HG02973 (cell line): ENCODE data around the gene NPDC1.
A peak's percentile ranks its signal among the peaks of the same experiment; 100 is the strongest.
"Not testable (repeated sequence)": the region's sequence is repeated elsewhere in the genome, so short reads cannot be mapped to it uniquely, and the experiment has no call there.

Experiments
- ATAC-seq: cut with Tn5 transposase; IDR thresholded peaks from one replicate; pipeline ENCODE4 v1.9.1; 2021; ENCODE audit warnings: moderate library complexity; ENCODE audit not compliant: unreplicated experiment

NPDC1 gene

DNA sequence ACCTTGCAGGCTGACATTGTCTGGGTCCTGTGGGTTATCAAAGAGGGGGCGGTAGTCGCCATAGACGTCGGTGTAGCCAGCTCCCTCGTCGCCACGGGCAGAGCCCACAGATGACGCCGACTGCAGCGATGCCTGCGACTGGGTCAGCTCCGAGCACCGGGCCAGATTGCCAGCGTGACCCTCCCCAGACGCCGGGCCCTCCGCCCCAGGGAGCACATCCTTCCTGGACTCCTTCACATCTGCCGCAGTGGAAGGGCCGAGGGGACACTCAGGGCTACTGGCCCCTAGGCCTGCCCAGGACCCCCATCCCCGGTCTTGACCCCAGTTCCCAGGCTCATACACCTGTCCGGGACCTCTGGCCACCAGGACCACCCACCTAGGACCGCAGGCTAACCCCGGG, 31.8 kb downstream of the NPDC1 start:
- ATAC-seq, result no peak

DNA sequence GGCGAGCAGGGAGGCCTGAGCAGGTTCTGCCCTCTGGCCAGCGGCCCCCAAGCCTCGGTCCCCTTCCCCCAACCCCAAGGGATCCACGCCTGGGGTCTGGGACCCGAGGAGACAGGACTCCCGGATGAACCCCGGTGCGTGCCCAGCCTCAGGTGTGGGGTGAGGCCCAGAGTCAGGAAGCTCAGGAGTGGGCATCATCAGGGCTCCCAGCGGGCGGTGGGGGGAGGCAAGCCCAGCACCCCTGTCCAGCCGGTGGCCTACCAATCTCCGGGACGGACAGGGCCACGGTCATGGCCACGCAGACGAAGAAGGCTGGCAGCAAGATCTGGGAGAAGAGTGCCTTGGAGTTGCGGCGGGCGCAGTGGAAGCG, 32.4 kb downstream of the NPDC1 start:
- ATAC-seq, result no peak

DNA sequence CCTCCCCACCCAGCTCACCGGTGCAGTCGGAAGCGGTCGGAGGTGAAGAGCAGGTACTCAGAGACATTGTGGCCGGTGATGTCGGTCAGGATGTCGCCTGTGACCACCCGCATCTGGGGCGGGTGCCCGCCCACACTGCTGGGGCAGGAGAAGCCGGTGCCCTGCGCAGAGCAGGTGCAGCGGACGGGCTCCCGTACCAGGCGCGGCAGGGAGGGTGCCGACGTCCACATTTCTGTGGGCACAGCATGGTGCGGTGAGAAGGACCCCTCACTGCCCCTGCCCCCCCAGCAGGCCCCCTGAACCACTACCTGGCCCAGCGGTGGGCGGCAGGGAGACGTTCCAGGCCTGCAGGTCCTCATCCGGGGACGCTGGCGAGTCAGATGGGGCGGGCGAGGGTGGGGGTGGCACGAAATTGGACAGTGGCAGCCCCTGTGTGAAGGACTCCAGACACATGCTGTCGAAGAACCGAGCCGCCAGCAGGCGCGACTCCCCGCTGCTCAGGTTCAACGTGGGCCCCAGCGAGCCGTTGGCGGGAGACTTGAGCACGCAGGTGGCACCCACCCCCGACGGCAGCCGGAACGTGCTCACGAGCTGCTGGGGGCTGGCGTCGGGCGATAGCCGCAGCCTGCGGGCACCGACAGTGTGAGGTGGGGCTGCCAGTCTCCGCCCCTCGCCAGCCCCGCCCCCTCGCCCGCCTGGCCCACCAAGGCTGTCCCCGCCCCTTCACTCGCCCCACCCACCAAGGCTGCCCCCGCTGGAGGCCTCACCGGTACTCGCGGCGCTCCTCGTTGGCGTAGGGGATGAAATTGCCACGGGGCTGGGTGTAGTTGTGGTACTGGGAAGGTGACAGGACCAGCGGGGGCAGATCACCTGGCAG, 33.0 kb downstream of the NPDC1 start:
- ATAC-seq, result no peak

DNA sequence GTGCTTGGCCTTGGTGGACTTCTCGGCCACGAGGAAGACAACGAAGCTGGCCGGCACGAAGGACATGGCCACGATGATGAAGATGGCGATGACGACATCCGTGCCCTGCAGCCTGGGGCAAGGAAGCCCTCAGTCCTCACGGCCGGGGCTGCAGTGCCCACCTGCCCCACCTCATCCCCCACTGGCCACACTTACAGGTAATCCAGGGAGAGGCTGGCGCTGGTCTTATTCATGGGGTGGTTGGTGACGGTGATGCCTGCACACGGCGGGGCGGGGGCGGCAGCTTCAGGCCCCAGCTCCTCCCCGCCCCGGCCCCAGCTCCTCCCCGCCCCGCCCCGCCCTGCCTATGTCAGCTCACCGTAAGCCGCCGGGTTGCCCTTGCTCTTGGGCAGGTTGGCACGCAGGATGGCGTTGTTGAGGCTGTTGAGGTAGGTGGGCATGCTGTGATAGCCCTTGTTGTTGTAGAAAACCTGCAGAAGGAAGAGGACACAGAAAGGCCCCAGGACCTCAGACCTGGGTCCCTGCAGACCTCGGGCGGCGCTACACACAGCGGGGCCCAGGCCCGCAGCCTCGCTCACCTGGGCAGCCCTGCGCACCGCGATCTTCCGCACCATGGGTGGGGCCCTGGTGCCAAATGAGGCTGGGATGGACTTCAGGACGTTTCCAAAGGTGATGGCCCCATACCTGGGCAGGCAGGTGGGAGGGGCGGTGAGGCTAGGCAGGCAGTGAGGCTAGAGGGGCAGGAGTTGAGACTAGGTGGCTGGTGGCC, 33.9 kb downstream of the NPDC1 start:
- ATAC-seq, result no peak

DNA sequence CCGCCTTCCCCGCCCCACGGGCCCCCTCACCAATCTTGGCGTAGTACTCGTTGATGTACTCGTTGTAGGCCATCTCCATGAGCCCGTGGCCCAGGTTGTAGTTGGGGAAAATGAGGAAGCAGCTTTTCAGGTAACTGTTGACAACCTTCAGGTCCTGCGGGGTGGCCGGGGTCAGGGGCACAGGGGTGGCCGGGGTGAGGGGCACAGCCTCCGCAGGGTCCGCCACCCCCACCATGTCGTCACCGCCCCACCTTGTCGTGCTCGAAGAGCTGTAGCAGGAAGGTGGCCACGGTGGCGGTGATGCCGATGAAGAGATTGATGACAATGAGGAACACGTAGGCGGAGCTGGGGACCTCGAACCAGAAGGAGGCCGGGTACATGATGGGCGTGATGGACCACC, 34.8 kb downstream of the NPDC1 start:
- ATAC-seq, result no peak

DNA sequence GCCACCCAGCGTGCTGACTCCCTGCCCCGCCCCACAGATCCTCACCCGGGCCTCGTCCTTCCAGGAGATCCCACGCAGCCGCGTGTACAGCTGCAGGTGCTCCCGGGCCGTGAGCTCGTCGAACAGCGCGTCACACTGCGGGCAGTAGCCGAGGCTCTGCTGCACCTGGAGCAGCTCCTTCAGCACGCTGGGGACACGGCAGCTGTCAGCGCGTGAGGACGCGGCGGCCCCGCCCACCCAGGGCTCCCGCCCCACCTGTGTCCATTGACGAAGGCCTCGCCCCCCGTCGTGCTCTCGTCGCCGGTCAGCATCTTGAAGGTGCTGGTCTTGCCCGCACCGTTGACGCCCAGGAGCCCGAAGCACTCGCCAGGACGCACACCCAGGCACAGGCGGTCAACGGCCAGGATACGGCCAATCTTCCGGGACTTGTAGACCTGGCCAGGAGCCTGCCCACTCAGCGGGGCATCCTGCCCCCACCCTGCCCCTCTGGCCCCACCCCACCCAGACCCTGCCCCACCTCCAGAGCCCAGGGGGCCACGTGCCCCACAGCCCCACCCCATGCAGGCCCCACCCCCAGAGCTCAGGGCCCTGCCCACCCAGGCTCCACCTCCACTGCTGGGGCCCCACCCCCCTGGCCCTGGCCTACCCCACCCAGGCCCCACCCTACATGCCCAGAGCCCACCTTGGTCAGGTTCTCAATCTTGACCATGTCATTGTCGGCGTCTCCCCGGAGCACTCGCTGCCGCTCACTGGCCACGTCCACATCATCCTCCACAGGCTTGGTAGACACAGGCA, 35.8 kb downstream of the NPDC1 start:
- no peak for ATAC-seq

DNA sequence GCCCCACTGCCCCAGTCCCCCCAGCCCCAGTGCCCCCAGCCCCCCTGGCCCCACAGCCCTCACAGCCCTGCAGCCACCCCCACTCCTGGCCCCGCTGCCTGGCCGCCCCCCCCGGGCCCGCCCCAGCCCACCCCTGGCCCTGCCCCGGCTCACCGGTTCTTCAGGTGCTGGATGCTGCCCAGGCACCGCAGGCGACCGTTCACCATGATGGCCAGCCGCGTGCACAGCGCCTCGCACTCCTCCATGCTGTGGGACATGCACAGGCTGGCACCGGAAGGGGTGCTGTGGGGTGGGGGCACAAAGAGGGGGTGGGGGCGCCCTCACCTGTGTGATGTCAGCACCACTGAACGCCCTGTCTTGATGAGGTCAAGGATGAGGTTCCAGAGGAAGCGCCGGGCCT, 36.8 kb downstream of the NPDC1 start:
- ATAC-seq, result no peak

DNA sequence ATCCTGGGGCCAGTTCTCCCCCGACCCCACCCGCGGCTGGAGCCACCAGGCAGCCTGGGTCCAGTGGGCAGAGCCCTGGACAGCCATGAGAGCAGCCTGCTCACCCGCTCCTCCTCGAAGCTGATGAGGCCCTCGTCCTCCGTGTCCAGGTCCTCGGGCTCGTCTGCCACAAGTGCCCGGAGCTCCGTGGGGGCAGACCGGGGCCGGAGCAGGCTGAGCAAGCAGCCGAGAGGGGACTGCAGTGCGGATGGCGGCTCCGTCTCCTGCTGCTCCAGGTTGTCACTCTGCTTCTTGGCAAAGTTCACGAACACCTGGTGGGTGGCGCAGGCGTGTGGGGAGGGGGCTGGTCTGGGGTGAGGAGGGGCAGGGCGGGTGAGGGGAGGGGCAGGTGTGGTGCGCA, 37.7 kb downstream of the NPDC1 start:
- ATAC-seq, result no peak

DNA sequence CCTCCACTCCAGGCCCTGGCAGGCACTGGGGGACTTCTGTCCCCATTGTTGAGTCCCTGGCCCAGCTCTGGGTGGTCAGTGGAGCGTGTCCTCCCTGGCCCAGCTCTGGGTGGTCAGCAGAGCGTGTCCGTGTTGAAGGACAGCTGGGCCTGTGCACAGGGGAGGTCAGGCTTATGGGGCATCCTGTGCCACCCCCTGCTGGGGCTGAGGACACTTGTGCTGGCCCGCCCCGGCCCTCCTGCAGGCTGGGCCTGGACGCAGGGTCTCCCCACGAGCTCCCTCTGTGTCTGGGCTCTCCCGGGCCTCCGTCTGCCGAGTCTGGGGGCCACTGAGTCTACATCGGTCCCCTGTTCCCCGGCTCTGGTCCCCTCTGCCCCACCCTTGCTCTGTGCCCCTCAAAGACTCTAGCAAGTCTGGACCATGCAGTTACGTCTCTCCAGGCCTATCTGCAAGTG, 38.1 kb downstream of the NPDC1 start:
- ATAC-seq, result no peak

DNA sequence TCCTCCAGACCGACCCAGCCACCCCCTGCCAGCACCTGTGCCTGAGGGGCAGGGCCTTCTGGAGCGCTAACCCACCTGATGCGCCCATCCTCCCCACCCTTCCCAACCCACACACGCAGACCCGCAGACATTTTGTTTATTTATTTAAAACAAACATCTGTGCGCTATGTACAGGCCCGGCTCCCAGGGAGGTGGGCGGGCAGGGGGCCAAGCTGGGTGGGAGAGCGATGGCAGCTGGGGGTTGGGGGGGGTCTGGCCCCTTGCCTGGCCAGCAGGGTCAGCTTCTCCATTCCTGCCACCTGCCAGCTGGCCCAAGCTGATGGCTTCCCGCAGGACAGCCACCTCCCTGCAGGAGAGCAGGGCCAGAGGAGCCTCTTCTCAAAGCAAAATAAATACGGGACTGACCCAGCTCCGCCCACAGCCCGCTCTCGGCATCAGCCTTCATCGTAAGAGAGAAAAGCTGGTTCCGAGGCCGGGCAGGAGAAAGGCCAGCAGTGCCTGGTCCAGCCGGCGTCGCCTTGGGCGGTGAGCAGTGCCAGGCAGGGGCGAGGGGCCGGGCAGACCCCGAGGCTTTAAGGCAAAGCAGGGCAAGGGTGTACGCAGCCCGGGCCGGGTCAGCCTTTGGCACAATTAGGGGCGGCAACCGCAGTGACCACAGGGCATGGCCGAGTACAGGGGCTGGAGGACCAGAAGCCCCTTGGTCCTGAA, 38.7 kb downstream of the NPDC1 start:
- no peak for ATAC-seq

DNA sequence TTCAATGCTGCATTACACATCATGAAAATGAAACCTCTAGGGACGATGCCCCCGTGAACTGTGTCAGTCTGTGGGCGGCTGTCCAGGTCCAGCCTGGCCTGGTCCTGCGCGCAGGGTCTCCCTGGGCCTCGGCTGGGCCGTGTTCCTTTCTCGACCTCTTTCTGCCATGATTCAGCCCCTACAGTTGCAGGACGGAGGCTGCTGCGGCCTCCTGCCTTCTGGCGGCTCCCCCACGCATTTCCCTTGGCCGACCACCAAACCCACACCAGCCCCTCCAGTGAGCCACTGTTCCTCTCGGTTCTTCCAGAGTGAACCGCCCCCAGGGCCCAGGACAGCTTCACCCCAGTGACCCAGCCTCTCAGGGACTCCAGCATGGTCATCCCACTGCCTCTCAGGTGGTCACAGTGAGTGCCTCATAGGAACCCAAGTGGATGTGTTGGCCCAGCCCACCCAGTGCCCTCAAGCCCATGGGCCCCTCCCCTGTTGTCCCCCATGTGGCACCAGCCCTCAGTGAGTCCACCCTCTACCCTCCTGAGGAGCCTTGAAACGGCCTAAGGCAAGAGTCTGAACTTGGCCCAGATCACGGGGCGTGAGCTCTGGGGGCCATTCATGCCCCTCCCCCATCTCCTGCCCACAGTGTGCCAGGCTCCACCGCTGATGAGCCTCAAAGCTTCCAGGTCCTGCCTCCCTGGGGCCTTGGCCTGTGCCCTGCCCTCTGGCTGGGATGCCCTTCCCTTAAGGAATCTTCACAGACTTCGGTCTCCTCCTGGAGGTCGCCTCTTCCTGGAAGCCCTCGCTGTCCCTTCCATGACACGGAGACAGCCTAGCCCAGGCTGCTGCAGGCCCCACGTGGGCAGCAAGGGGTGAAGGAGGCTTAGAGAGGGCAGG, 39.6 kb downstream of the NPDC1 start:
- no peak for ATAC-seq

DNA sequence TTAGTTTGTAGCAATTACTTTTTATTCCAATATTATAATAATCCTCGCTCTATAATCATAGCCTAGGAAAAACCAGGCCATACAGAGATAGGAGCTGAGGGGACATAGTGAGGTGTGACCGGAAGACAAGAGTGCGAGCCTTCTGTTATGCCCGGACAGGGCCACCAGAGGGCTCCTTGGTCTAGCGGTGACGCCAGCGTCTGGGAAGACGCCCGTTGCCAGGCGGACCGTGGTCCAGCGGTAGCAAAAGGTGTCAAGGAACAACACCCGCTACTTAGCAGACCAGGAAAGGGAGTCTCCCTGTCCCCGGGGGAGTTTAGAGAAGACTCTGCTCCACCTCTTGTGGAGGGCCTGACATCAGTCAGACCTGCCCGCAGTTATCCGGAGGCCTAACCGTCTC, 41.7 kb downstream of the NPDC1 start:
- not testable (repeated sequence) for ATAC-seq

DNA sequence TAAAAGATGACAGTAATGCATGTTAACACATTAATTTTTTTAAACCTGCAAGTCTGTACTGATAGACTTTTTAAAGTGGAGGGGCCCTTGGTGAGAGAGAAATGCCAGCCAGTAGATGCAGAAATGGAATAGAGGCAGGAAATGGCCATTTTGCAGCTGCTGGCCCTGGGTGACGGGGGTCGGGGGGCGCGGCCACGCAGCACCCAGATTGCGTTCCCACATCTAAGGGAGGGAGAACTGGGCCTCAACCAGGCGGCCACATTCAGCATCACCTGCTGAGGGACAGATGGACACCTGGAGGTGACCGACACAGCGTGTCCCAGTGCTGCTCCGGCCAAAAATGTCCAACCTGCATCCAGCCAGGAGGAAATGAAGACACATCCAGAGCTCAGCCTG, 43.3 kb downstream of the NPDC1 start:
- ATAC-seq, result no peak

DNA sequence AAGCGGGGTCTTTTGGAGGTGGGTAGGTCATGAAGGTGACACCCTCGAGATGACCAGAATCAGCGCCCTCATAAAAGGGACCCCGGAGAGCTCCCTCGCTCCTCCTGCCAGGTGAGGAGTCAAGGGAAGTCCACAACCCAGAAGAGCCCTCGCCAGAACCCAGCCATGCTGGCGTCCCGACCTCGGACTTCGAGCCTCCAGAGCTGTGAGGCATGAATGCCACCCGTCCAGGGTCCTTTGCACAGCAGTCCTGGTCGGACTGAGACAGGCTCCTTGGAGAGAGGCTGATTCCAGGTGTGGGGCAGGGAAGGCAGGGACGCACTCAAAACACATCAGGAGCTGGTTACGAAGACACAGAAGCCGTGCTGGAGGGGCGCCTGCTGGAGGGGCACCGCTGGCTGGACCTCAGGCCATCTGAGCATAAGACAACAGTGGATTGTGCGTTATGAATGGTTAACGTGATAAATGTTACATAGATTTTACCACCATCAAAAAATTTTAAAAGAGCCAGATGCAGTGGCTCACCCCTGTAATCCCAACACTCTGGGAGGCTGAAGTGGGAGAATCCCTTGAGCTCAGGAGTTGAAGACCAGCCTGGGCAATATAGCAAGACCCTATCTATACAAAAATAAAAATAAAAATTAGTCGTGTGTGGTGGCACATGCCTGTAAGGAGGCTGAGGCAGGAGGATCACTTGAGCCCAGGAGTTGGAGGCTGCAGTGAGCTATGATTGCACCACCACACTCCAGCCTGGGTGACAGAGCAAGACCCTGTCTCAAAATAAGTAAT, 43.9 kb downstream of the NPDC1 start:
- no peak for ATAC-seq

DNA sequence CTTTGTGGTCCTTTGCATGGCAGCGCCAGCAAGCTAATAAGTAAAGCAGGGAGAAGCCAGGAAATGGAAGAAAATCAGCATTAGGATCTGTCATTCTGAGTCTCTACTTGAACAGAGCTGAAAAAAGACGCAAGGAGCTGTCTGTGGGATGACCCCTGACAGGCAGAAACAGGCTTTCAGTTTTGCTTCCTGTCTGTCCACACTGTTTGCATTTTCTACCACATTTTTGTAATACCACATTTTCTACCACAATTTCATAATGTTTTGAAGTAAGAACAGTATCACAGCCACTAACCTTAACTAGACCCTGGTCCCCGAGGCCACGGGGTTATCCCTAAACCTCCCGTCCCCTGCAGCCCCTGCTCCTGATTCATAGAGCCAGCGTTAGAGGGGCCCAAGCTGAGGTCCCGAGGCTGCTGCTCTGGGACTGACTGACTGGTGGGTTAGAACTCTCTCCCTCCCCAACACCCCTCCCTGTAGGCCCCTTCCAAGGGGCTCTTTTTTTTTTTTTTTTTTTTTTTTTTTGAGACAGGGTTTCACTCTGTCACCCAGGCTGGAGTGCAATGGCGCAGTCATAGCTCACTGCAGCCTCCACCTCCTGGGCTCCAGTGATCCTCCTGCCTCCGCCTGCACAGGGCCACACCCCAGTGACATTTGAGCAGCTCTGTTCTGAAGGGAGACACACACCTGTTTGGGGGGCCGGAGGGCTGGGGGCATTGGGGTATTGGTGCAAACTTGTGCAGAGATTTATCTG, 45.6 kb downstream of the NPDC1 start:
- ATAC-seq, result peak; percentile 64

DNA sequence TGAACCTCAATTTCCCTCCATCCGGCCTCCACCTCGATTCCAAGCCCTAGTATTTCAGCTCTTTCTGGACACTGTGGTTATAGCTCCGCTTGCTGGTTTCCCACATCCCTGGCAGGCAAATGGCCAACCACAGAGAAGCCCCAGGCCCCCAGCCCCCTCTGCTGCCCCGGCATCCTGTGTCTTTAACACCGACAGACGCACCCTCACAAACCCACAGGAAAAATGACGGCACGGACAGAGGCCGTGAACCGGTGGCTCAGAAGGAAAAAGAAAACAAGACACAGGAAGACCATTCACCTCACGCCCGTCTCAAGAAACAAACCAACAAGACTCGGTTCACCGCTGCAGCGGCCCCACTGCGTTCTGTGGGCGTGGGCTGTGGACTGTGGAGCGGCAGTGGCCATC, 48.1 kb downstream of the NPDC1 start:
- no peak for ATAC-seq

DNA sequence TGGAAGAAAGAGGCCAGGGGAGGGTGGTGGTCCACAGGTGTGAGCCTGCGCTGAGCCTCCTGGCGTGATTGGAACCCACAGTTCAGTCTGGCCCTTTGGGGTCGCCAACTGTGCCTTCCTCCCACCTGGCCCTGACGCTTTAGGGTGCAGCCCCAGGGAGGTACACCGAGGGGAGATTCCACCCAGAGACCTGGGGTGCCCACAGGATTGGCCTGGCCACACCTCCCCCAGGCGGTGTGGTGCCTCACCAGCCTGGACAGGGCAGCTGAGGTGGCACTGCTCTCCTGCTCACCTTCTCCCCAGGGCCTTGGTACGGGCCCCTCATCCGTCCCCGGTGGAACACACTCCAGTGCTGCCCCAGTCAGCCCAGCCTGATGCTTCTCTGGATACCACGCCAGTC, 48.6 kb downstream of the NPDC1 start:
- no peak for ATAC-seq
